Kidney tubule cell (primary cell): ENCODE results near the gene COL6A1.

ENCODE experiments used
- DNase-seq: peaks from one replicate; pipeline ENCODE4 v3.0.0-alpha.2; 2018; ENCODE audit warnings: low spot score

Gene COL6A1, protein sequence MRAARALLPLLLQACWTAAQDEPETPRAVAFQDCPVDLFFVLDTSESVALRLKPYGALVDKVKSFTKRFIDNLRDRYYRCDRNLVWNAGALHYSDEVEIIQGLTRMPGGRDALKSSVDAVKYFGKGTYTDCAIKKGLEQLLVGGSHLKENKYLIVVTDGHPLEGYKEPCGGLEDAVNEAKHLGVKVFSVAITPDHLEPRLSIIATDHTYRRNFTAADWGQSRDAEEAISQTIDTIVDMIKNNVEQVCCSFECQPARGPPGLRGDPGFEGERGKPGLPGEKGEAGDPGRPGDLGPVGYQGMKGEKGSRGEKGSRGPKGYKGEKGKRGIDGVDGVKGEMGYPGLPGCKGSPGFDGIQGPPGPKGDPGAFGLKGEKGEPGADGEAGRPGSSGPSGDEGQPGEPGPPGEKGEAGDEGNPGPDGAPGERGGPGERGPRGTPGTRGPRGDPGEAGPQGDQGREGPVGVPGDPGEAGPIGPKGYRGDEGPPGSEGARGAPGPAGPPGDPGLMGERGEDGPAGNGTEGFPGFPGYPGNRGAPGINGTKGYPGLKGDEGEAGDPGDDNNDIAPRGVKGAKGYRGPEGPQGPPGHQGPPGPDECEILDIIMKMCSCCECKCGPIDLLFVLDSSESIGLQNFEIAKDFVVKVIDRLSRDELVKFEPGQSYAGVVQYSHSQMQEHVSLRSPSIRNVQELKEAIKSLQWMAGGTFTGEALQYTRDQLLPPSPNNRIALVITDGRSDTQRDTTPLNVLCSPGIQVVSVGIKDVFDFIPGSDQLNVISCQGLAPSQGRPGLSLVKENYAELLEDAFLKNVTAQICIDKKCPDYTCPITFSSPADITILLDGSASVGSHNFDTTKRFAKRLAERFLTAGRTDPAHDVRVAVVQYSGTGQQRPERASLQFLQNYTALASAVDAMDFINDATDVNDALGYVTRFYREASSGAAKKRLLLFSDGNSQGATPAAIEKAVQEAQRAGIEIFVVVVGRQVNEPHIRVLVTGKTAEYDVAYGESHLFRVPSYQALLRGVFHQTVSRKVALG

DNA sequence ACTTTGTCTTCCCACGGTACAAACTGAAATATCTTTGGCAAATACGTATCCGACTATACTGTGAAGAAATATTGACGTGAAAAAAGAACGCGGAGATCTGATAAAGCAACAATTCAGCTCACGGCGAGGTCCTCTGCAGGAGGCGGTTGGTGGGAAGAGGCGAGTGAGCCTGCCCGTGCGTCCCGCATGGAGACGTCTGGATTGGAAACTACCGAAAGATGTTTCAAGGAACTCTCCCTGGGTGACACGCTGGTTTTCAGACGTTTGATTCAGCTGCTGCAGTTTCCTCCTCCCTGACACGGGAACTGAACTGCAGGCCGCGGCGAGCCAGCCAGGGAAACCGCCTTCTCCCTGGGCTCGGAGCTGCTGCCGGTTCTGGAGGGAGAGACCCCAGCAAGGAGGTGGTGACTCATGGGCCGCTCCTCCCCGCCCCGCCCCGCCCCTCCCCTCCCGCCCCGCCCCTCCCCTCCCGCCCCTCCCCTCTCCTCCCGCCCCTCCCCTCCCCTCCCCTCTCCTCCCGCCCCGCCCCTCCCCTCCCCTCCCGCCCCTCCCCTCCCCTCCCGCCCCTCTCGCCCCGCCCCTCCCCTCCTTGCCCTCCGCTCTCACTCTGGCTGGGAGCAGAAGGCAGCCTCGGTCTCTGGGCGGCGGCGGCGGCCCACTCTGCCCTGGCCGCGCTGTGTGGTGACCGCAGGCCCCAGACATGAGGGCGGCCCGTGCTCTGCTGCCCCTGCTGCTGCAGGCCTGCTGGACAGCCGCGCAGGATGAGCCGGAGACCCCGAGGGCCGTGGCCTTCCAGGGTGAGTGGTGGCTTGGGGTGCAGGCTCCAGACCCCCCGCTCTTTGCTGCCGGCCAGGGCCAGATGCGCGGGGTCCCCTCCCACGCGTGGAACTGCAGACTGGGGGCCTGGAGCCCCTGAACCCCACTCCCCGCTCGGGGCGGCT is at the start of gene COL6A1:
TSS of gene COL6A1 (plus strand) at position 620 of the 941 bp plus-strand sequence. CDS start at position 701, 81 bp downstream.
- peak; percentile 82 for DNase-seq

DNA sequence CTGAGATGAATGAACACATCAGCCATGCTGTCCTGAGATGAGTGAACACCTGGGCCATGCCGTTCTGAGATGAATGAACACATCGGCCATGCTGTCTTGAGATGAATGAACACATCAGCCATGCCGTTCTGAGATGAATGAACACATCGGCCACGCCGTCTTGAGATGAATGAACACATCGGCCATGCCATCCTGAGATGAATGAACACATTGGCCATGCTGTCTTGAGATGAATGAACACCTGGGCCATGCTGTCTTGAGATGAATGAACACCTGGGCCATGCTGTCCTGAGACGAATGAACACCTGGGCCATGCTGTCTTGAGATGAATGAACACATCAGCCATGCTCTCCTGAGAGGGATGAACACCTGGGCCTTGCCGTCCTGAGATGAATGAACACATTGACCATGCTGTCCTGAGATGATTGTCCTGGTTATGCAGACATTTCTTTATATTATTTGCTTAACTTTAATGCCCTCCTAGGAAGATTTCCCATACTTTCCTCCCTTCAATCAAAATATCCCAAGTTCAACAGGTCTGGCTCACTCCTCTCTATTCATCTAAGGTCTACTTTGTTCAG is 48.6 kb upstream of the COL6A1 start:
- no peak for DNase-seq

DNA sequence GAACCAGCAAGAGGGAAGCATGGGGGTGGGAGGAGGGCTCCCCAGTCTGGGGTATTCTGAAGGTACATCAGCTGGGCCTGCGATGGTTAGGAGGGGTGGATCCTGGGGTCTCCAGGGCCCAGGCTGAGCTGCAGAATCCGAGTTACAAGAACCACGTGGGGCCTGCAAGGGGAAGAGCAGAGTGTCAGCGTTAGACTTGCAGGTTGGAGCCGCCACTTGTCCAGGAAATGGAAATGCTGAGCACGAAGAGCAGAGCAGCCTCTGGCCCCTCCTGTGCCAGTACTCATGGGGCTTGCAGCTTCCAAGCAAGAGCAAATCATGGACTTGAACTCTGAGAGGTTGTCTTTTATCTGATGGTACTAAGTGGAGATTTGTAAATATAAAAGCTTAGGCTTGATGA is 47.5 kb upstream of the COL6A1 start:
- DNase-seq, result no peak

GRCh38 chr21:45934554-45934953 is 47.0 kb upstream of the COL6A1 start:
- DNase-seq, result no peak

DNA sequence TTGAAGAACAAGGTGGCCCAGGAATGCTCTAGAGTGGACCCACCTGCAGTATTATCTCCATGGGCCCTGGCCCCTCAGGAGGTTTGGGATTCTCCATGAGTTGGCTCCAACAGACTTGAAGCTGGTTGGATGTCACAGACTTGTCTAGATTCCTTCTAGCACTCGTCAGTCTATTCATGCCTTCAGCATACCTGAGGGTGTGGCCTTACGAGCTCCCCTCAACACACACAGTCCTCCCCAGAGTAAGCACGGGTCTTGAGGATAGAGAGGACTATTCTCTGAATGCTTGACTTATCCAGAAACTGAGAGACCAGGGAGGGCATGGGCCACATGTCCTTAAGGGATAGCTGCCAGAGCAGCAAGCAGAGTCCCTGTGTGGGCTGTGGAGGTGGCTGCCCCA is 45.9 kb upstream of the COL6A1 start:
- no peak for DNase-seq

DNA sequence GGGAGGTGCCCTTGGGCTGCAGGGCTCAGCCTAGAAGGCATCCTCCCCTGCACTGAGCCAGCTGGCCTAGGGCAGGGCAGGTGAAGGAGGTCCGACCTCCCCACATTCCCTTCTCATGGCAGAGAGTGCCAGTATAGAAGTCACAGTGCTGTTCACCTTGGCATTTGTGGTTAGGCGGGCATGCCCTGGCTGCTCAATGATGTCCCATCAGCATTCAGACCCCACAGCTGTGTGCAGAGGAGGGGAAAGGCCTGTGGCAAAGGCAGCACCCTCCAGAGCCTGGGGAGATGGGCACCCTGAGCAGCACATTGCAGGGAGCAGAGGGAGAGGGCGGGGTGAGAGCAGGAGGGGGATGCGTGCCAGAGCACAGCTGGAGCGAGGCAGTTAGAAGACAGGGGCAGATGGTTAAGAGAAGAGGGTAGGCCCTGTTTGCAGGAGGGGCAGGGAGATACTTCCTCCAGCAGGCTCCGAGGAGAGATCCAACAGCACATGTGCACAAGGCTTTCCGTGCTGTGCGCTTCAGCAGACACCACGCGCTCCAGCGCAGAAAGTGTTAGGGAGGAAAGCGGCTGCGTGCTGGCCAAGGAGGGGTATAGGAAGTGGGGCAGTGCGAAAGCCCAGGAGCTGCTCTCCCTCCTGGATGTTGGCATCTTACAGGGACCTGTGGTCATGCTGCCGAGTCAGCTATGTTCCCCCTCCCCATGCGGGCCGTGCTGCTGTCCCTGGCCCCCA is 43.7 kb upstream of the COL6A1 start:
- DNase-seq, result no peak

GRCh38 chr21:45938453-45938755 is 43.2 kb upstream of the COL6A1 start:
- DNase-seq, result no peak

GRCh38 chr21:45938811-45939520 is 42.6 kb upstream of the COL6A1 start:
- DNase-seq, result no peak

DNA sequence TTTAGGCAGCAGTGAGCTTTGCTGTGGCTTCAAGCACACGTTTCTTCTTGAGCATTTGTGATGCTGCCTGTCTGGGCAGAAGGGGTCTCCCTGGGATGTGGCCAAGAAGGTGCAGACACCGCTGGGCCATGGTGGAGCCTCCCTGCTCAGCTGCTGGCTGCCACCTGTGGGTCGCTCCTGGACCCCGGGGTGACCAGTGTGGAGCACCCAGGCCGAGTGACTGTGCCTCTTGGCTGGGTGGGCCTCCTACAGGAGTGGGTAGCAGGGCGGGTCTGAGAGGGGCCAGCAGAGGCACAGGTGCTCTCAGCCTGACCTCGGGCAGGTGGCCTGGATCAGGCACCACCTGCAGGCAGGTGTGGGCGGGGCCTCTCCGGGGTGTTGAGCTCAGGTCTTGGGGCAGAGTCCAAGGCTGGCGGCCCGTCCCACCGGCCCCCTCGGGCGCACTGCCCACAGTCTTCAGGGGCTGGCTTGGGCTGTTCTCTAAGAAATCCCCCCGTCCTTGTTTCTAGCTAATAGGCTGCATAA is 42.0 kb upstream of the COL6A1 start:
- DNase-seq, result no peak

- DNase-seq, result no peak
Observed at GRCh38 chr21:45940091-45940490, 41.5 kb upstream of the COL6A1 start.

DNA sequence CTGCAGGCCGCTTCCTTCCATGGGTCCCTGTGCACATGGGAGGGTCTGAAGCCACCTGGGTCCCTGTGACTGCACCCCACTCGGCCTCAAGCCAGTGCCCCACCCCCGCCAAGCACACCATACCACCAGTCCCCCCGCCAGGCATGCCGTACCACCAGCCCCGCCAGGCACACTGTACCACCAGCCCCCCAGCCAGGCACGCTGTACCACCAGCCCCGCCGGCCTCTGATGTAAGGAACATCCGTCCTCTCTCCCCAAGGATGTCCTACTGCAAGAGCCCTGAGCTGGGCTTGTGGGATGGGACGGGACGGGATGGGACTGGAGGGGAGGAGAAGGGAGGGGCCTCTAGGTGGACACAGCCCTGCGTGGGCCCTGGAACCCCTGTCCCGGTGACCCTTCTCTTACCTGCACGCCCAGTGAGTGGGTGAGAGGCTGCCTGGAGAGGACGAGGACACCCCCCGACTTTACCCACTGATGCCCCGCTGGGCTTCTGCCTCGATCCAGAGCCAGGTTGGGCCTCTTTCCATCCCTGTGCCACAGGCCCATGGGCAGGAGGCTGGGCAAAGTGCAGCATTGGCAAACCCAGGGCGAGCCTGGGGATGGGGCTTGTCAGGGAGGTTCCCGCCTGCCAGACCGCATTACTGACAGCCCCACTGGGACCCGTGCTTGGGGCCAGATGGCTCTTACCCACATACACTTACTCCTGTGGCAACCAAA is 40.8 kb upstream of the COL6A1 start:
- DNase-seq, result no peak

- no peak for DNase-seq
Observed at GRCh38 chr21:45941338-45941710, 40.2 kb upstream of the COL6A1 start.

GRCh38 chr21:45941717-45942546 is 39.6 kb upstream of the COL6A1 start:
- no peak for DNase-seq

GRCh38 chr21:45942755-45943629 is 38.6 kb upstream of the COL6A1 start:
- no peak for DNase-seq

DNA sequence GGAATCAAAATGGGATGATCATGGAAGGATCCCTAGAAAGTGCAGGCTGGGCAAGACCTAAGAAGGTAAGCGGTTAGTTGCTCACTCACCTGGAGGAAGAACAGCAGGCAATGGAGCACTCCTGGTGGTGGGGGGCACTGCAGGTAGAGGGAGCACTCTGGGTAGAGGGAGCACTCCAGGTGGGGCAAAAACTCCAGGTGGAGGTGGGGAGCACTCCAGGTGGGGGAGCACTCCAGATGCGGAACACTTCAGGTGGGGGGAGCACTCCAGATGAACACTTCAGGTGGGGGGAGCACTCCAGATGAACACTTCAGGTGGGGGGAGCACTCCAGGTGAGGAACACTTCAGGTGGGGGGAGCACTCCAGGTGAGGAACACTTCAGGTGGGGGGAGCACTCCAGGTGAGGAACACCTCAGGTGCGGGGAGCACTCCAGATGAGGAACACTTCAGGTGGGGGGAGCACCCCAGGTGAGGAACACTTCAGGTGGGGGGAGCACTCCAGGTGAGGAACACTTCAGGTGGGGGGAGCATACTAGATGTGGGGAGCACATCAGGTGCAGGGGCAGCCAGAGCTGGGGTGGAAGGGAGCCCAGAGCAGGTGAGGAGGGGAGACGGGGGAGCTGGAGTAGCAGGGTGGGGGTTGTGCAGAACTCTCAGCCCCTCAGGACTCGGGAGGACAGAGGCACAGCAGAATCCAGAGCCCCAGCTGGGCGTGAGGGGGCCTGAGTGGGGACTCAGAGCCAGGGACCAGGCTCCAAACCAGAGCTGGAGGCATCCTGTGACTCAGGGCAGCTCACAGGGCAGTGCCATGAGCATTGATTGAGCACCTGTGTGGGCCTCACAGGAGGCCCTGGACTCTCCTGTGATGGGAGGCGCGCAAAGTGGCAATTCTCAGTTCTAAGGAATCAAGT is 37.7 kb upstream of the COL6A1 start:
- no peak for DNase-seq

DNA sequence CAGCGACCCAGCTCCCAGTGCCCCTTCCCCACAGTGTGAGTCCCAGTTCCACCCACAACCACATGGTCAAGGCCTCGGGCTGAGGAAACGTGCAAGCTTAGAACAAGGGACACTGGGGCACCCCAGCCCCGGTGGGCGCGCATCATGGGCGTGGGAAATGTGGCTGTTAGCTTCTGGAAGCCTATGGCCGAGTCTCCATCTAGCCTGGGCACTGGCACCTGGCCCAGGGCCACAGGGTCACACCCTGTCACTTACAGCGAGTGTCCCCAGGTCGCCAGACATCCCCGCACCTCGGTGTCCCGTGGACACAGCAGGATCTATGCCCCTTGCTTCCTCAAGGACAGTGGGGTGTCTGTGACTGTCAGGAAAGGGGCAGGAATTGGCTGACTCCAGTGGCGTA is 37.0 kb upstream of the COL6A1 start:
- no peak for DNase-seq
